ENCODE data around the gene ULK1.

ULK1 gene

DNA sequence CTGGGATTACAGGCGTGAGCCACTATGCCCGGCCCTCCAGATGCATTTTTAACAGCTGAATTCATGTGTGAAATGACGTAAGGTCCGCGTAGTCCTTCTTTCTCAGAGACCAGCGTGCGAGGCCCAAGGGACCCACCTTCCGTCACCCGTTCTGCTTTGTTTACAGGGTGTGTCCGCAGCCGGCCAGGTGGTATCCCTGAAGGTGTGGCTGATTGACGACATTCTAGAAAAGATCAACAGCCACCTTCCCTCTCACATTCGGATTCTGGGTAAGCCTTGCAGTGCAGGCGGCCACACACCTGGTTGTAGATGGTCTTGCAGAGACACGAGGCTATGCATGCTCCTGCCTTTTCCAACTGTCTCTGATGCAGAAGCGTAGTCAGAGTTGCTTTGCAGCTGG is 44.6 kb downstream of the ULK1 start:
- H3K27ac ChIP-seq, result no peak overlapping the region

DNA sequence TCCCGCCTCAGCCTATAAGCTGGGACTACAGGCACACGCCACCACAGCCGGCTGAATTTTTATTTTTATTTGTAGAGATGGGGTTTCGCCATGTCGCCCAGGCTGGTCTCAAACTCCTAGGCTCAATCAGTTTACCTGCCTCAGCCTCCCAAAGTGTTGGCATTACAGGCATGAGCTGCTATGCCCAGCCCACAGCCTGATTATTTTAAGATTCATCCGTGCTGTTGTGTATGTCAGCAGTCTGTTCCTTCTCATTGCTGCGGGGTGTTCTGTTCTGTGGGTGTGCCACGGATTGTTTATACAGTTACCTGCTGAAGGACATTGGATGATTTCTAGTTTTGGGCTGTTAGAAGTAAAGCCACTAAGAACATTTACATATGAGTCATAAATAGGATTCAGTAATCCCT is 45.7 kb downstream of the ULK1 start:
- H3K9ac ChIP-seq, result no peak overlapping the region
- no peak overlapping the region for H3K4me2 ChIP-seq
- H3K36me3 ChIP-seq, result peaks cover 100% of the 10 kb centered on the region

More for the DNA sequence above, 44.6 kb downstream of the ULK1 start:
- peaks cover 58% of the 10 kb centered on the region for H4K20me1 ChIP-seq
- no peaks in the 10 kb centered on the region for H3K9me3 ChIP-seq
- no peak for TF ChIP-seq Cebpa-rat (IDR thresholded peaks at IDR 0.05)
- no peak overlapping the region for H3K4me3 ChIP-seq
- H3K27me3 ChIP-seq, result no peaks in the 10 kb centered on the region
- no peak overlapping the region for H3K9ac ChIP-seq
- no peaks in the 10 kb centered on the region for H3K4me1 ChIP-seq
- no peak overlapping the region for H3K4me2 ChIP-seq
- H3K36me3 ChIP-seq, result peaks cover 100% of the 10 kb centered on the region

GRCh38 chr12:131941116-131941986 is 46.9 kb downstream of the ULK1 start:
- peaks cover 7% of the 10 kb centered on the region for H3K4me1 ChIP-seq
- no peak overlapping the region for H3K4me3 ChIP-seq
- no peak overlapping the region for H3K27ac ChIP-seq
- TF ChIP-seq Cebpa-rat (IDR thresholded peaks at IDR 0.05), result no peak
- H3K36me3 ChIP-seq, result peaks cover 93% of the 10 kb centered on the region
- no peak overlapping the region for H3K4me2 ChIP-seq
- H4K20me1 ChIP-seq, result peaks cover 60% of the 10 kb centered on the region
- H3K9me3 ChIP-seq, result no peaks in the 10 kb centered on the region
- H3K9ac ChIP-seq, result no peak overlapping the region
- H3K27me3 ChIP-seq, result no peaks in the 10 kb centered on the region

More for the DNA sequence above, 45.7 kb downstream of the ULK1 start:
- Histone ChIP-seq H4K20me1 (peaks cover 59% of the 10 kb centered on the region), H3K27ac (no peak overlapping the region), H3K9me3 (no peaks in the 10 kb centered on the region), H3K4me3 (no peak overlapping the region), H3K27me3 (no peaks in the 10 kb centered on the region), H3K4me1 (peaks cover 5% of the 10 kb centered on the region)
- TF ChIP-seq Cebpa-rat (IDR thresholded peaks at IDR 0.05), result no peak

DNA sequence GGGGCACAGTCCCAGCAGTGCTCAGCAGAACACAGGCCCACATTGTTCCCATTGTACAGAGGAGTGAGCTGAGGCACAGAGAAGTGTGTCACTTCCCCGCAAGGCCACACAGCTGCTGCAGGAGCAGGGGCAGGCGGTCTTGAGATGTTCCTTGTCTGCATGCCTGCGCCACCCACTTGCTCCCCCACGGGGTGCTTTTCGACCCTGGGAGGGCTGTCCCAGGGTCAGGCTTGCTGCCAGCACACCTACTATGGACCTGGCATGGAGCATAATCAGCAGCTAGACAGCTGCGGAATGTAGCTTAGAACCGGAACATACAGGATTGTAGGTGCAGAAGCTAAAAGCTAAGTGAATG is 47.5 kb downstream of the ULK1 start:
- no peak overlapping the region for H3K4me3 ChIP-seq
- H3K27ac ChIP-seq, result no peak overlapping the region
- peaks cover 60% of the 10 kb centered on the region for H4K20me1 ChIP-seq
- no peaks in the 10 kb centered on the region for H3K9me3 ChIP-seq
- no peak overlapping the region for H3K4me2 ChIP-seq
- H3K36me3 ChIP-seq, result peaks cover 87% of the 10 kb centered on the region
- TF ChIP-seq Cebpa-rat (IDR thresholded peaks at IDR 0.05), result no peak
- H3K4me1 ChIP-seq, result peaks cover 7% of the 10 kb centered on the region
- no peak overlapping the region for H3K9ac ChIP-seq
- H3K27me3 ChIP-seq, result no peaks in the 10 kb centered on the region

- no peak overlapping the region for H3K4me3 ChIP-seq
- no peaks in the 10 kb centered on the region for H3K27me3 ChIP-seq
- H3K9me3 ChIP-seq, result no peaks in the 10 kb centered on the region
- no peak overlapping the region for H3K4me2 ChIP-seq
- peaks cover 60% of the 10 kb centered on the region for H4K20me1 ChIP-seq
- no peak for TF ChIP-seq Cebpa-rat (IDR thresholded peaks at IDR 0.05)
- H3K4me1 ChIP-seq, result peaks cover 7% of the 10 kb centered on the region
- peaks cover 79% of the 10 kb centered on the region for H3K36me3 ChIP-seq
- H3K9ac ChIP-seq, result no peak overlapping the region
- H3K27ac ChIP-seq, result no peak overlapping the region
These were observed 48.2 kb downstream of the ULK1 start for GRCh38 chr12:131942671-131943070.

DNA sequence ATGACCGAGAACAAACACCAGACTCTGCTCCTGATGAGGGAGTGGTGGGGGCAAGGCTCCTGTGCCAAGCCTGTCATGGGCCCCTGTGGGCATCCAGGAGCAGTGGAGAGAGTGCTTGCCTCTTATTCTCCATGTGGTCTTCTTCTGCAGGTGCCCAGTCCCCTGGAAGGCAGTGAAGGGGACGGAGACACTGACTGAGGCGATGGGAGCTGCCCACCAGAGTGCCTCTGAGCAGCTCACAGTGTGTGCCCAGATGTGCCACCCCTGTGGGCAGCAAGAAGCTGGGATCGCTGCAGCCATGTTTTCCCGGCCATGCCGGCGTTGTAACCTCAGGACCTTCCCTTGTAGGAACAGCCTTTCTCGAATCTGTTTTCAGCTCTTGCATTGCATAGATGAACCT is 49.0 kb downstream of the ULK1 start:
- no peaks in the 10 kb centered on the region for H3K9me3 ChIP-seq
- no peak overlapping the region for H3K4me3 ChIP-seq
- peaks cover 60% of the 10 kb centered on the region for H4K20me1 ChIP-seq
- H3K9ac ChIP-seq, result no peak overlapping the region
- no peak overlapping the region for H3K27ac ChIP-seq
- peaks cover 7% of the 10 kb centered on the region for H3K4me1 ChIP-seq
- TF ChIP-seq Cebpa-rat (IDR thresholded peaks at IDR 0.05), result no peak
- no peaks in the 10 kb centered on the region for H3K27me3 ChIP-seq
- H3K36me3 ChIP-seq, result peaks cover 72% of the 10 kb centered on the region
- H3K4me2 ChIP-seq, result no peak overlapping the region

DNA sequence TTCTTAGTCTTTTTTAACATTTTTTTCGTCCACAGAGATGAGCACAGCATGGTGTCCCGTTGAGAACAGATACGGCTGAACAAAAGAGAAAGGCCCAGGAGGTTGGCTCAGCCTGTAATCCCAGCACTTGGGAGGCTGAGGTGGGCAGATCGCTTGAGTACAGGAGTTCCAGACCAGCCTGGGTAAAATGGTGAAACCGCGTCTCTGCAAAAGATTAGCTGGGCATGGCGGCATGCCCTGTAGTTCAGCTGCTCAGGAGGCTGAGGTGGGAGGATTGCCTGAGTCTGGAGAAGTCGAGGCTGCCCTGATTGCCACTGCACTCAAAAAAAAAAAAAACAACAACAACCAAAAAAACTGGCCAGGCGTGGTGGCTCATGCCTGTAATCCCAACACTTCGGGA is 49.5 kb downstream of the ULK1 start:
- Histone ChIP-seq H3K27ac (no peak overlapping the region), H4K20me1 (peaks cover 60% of the 10 kb centered on the region), H3K4me3 (no peak overlapping the region), H3K27me3 (no peaks in the 10 kb centered on the region), H3K9me3 (no peaks in the 10 kb centered on the region), H3K36me3 (peaks cover 67% of the 10 kb centered on the region), H3K4me2 (no peak overlapping the region), H3K4me1 (peaks cover 7% of the 10 kb centered on the region), H3K9ac (no peak overlapping the region)
- no peak for TF ChIP-seq Cebpa-rat (IDR thresholded peaks at IDR 0.05)

GRCh38 chr12:131944601-131945251 is 50.3 kb downstream of the ULK1 start:
- H3K4me2 ChIP-seq, result no peak overlapping the region
- no peaks in the 10 kb centered on the region for H3K9me3 ChIP-seq
- H3K27ac ChIP-seq, result no peak overlapping the region
- no peak for TF ChIP-seq Cebpa-rat (IDR thresholded peaks at IDR 0.05)
- peaks cover 59% of the 10 kb centered on the region for H3K36me3 ChIP-seq
- no peak overlapping the region for H3K9ac ChIP-seq
- H3K27me3 ChIP-seq, result no peaks in the 10 kb centered on the region
- H3K4me3 ChIP-seq, result no peak overlapping the region
- H3K4me1 ChIP-seq, result peaks cover 11% of the 10 kb centered on the region
- peaks cover 51% of the 10 kb centered on the region for H4K20me1 ChIP-seq

GRCh38 chr12:131946757-131947156 is 52.3 kb downstream of the ULK1 start:
- no peak overlapping the region for H3K9ac ChIP-seq
- H3K4me1 ChIP-seq, result peaks cover 22% of the 10 kb centered on the region
- H3K9me3 ChIP-seq, result no peaks in the 10 kb centered on the region
- peaks cover 51% of the 10 kb centered on the region for H4K20me1 ChIP-seq
- no peak for TF ChIP-seq Cebpa-rat (IDR thresholded peaks at IDR 0.05)
- H3K27me3 ChIP-seq, result no peaks in the 10 kb centered on the region
- H3K4me2 ChIP-seq, result no peak overlapping the region
- H3K27ac ChIP-seq, result no peak overlapping the region
- no peak overlapping the region for H3K4me3 ChIP-seq
- H3K36me3 ChIP-seq, result peaks cover 39% of the 10 kb centered on the region

GRCh38 chr12:131947482-131948027 is 53.1 kb downstream of the ULK1 start:
- Histone ChIP-seq H3K4me1 (peaks cover 25% of the 10 kb centered on the region), H4K20me1 (peaks cover 51% of the 10 kb centered on the region), H3K27me3 (no peaks in the 10 kb centered on the region), H3K9me3 (no peaks in the 10 kb centered on the region), H3K36me3 (peaks cover 31% of the 10 kb centered on the region), H3K9ac (no peak overlapping the region), H3K4me3 (no peak overlapping the region), H3K27ac (peak overlapping the region; percentile 3; the same call in 1 of the 2 replicates), H3K4me2 (no peak overlapping the region)
- no peak for TF ChIP-seq Cebpa-rat (IDR thresholded peaks at IDR 0.05)

Measured in BLaER1 (cell line).